ENCODE data around the gene ZNF335.

The ZNF335 gene

DNA sequence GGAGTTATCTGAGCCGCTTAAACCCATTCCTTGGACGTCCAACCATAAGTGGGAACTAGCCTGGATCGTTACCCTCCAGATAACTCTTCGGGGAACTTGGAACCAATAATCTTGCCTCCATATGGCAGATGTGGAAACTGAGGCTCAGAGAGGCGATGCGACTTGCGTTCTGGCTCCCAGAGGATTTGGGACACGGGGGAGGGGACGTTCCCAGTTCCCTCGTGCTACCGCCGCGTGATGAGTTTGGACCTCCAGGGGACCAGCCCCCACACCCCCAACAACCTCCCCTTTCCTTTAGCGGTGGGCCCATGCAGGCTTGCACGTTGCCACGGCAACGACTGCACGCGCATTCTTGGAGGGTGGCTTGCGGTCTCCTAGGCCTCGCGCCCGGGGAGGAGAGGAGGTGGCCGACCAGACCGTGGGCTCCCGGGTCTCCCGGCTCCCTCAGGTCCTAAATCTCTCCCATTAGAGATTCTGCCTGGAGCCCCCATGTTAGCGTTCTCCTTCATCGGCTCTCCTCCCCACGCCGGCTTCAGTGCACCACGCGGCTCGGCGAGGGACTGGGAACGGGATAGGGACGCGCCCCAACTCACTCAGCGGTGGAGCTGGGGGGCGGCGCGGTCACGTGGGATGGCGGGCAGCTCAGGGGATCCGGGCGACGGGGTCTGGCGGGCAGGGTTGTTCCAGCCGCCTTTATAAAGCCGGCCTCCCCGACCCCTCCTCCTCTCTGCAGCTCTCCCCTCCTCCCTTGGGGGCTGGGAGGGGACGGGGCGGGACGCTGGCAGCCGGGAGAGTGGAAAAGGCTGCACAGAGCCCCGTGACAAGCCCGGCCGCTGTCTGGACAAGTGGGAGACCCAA, 60.3 kb downstream of the ZNF335 start, which contains the start of gene PLTP:
Gene PLTP (minus strand): TSS at position 670 of the 858 bp plus-strand sequence. CDS start 703 bp downstream, outside the sequence.
- TF ChIP-seq SPI1 (IDR thresholded peaks at IDR 0.05; ENCODE audit: borderline replicate concordance, low read depth): no peak
- no peak for TF ChIP-seq POLR2AphosphoS5 (IDR thresholded peaks at IDR 0.05; ENCODE audit: low read depth)
- TF ChIP-seq, protein P1, sequence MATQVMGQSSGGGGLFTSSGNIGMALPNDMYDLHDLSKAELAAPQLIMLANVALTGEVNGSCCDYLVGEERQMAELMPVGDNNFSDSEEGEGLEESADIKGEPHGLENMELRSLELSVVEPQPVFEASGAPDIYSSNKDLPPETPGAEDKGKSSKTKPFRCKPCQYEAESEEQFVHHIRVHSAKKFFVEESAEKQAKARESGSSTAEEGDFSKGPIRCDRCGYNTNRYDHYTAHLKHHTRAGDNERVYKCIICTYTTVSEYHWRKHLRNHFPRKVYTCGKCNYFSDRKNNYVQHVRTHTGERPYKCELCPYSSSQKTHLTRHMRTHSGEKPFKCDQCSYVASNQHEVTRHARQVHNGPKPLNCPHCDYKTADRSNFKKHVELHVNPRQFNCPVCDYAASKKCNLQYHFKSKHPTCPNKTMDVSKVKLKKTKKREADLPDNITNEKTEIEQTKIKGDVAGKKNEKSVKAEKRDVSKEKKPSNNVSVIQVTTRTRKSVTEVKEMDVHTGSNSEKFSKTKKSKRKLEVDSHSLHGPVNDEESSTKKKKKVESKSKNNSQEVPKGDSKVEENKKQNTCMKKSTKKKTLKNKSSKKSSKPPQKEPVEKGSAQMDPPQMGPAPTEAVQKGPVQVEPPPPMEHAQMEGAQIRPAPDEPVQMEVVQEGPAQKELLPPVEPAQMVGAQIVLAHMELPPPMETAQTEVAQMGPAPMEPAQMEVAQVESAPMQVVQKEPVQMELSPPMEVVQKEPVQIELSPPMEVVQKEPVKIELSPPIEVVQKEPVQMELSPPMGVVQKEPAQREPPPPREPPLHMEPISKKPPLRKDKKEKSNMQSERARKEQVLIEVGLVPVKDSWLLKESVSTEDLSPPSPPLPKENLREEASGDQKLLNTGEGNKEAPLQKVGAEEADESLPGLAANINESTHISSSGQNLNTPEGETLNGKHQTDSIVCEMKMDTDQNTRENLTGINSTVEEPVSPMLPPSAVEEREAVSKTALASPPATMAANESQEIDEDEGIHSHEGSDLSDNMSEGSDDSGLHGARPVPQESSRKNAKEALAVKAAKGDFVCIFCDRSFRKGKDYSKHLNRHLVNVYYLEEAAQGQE (IDR thresholded peaks at IDR 0.05; ENCODE audit: insufficient replicate concordance, low read depth): no peak
- no peak for TF ChIP-seq GABPA (IDR thresholded peaks at IDR 0.05; ENCODE audit: low read depth)
- TF ChIP-seq, protein P2, sequence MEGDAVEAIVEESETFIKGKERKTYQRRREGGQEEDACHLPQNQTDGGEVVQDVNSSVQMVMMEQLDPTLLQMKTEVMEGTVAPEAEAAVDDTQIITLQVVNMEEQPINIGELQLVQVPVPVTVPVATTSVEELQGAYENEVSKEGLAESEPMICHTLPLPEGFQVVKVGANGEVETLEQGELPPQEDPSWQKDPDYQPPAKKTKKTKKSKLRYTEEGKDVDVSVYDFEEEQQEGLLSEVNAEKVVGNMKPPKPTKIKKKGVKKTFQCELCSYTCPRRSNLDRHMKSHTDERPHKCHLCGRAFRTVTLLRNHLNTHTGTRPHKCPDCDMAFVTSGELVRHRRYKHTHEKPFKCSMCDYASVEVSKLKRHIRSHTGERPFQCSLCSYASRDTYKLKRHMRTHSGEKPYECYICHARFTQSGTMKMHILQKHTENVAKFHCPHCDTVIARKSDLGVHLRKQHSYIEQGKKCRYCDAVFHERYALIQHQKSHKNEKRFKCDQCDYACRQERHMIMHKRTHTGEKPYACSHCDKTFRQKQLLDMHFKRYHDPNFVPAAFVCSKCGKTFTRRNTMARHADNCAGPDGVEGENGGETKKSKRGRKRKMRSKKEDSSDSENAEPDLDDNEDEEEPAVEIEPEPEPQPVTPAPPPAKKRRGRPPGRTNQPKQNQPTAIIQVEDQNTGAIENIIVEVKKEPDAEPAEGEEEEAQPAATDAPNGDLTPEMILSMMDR (IDR thresholded peaks at IDR 0.05; ENCODE audit: insufficient read depth, low read length): no peak
- Histone ChIP-seq H3K27ac (replicated peaks) (peak within 1 kb of the TSS; percentile 69), H3K27me3 (ENCODE audit: insufficient read depth, poor library complexity, severe bottlenecking) (no peaks in the 10 kb centered on the region), H3K4me3 (replicated peaks; ENCODE audit: insufficient read depth, low read length) (no peak within 1 kb of the TSS)
- no peak for DNase-seq (ENCODE audit: low read depth in 1 of 2, low spot score in 1 of 2)

DNA sequence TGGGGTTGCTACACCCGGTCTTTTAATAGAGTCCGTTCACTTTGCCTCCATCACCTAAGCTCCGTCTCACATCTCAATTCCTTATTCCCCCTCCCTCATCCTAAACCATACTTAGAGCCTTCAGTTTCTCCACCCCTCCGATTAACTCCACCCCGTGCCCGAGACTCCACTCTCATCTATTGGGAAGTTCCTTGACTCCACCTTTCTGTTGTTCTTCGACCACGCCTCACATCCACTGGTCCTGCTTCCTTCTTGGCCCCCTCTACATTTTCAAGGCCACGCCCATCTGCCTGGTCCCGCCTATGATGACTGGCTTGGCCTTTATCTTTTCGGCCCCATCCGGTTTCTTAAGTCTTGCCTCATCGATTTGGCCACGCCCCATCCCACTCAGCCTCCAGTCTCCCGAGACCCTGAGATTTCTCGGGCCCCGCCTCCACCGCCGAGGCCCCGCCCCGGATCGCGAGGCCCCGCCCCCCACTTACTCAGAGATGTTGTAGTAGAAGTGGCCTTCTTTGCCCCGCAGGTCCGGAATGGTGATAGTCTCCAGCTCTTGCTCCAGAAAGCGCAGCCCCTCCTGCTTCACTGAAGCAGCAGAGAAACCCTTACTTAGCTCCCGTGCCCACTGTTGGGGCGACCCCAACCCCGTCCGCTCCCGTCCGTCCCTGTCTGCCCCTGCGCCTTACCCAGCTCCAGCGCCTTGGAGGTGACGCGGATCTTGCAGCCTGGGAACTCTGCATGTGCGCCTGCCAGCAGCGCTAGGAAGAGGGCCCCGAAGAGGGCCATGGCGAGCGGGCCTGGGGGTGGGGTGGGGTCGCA, 61.1 kb downstream of the ZNF335 start:
- no peaks in the 10 kb centered on the region for H3K27me3 ChIP-seq (ENCODE audit: insufficient read depth, poor library complexity, severe bottlenecking)
- H3K4me3 ChIP-seq (replicated peaks; ENCODE audit: insufficient read depth, low read length): no peak overlapping the region
- TF ChIP-seq SPI1 (IDR thresholded peaks at IDR 0.05; ENCODE audit: borderline replicate concordance, low read depth) (no peak), GABPA (IDR thresholded peaks at IDR 0.05; ENCODE audit: low read depth) (no peak), POLR2AphosphoS5 (IDR thresholded peaks at IDR 0.05; ENCODE audit: low read depth) (no peak)
- TF ChIP-seq, protein P1 (IDR thresholded peaks at IDR 0.05; ENCODE audit: insufficient replicate concordance, low read depth): no peak
- TF ChIP-seq, protein P2 (IDR thresholded peaks at IDR 0.05; ENCODE audit: insufficient read depth, low read length): no peak
- H3K27ac ChIP-seq (replicated peaks): peak overlapping the region; percentile 69
- DNase-seq (ENCODE audit: low read depth in 1 of 2, low spot score in 1 of 2): peak; percentile 96 to 99

DNA sequence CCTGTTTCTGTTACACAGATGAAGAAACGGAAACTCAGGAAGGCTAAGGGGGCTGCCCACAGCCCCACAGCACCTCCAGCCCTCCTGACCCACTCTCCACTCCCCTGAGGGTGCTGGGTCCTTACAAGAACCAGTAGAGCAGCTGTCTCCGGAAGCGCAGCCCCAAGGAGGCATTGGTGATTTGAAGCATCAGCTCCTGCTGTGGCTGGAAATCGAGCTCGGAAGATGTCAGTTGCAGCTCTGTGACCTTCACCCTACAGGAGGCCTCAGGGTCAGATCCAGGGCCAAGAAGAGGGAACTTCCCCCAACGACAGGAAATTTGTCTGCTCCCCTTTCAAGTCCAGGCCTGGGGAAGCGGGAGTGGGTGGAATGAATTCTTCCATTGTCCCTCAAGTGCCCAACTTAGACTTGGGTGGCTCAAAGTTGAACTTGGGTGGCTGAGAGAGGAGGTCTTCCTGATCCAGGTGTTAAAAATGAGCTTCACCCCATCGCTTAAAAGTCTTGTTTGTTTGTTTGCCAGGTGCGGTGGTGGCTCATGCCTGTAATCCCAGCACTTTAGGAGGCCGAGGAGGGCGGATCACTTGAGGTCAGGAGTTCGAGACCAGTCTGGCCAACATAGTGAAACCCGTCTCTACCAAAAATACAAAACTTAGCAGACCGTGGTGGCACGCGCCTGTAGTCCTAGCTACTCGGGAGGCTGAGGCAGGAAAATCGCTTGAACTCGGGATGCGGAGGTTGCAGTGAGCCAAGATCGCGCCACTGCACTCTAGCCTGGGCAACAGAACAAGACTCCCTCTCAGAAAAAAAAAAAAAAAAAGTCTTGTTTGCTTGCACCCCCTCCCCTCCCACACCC, 62.0 kb downstream of the ZNF335 start:
- peak in 1 of 2 experiments; percentile 56 for DNase-seq (ENCODE audit: low read depth in 1 of 2, low spot score in 1 of 2)
- no peak overlapping the region for H3K4me3 ChIP-seq (replicated peaks; ENCODE audit: insufficient read depth, low read length)
- no peak for TF ChIP-seq SPI1 (IDR thresholded peaks at IDR 0.05; ENCODE audit: borderline replicate concordance, low read depth)
- TF ChIP-seq, protein P1 (IDR thresholded peaks at IDR 0.05; ENCODE audit: insufficient replicate concordance, low read depth): no peak
- no peak for TF ChIP-seq POLR2AphosphoS5 (IDR thresholded peaks at IDR 0.05; ENCODE audit: low read depth)
- TF ChIP-seq, protein P2 (IDR thresholded peaks at IDR 0.05; ENCODE audit: insufficient read depth, low read length): no peak
- no peak for TF ChIP-seq GABPA (IDR thresholded peaks at IDR 0.05; ENCODE audit: low read depth)
- peak overlapping the region; percentile 68 for H3K27ac ChIP-seq (replicated peaks)
- H3K27me3 ChIP-seq (ENCODE audit: insufficient read depth, poor library complexity, severe bottlenecking): no peaks in the 10 kb centered on the region
